NB4 (cell line): ENCODE data around the gene ENPP1.

Source experiments
- CTCF ChIP-seq: IDR thresholded peaks from one replicate; pipeline ENCODE4 v1.5.1; 2012; ENCODE audit warnings: low read depth, low read length
- MAX ChIP-seq: IDR thresholded peaks from 2 replicates; pipeline ENCODE4 v1.6.1; 2011; ENCODE audit warnings: low read depth, low read length

GRCh38 chr6:131781687-131782086, 26.1 kb upstream of the ENPP1 start:
- no peak for TF ChIP-seq CTCF
- no peak for TF ChIP-seq MAX
